K562 (cell line): Measurements from ENCODE around the gene IRF6. TPM values are rescaled to one million over a fixed set of nuclear protein-coding genes. Genes with fewer than 3 reads are reported as not detected.

Experiments
- ARID1B ChIP-seq: fragments of 450-650 bp; IDR thresholded peaks from 2 replicates; pipeline ENCODE4 v1.6.1; 2016; ENCODE audit warnings: antibody characterized with exemption, mild to moderate bottlenecking, inconsistent platforms
- ATF4 ChIP-seq: fragments of 450-650 bp; formaldehyde crosslinking; IDR thresholded peaks from 2 replicates; pipeline ENCODE4 v1.4.0; 2022; ENCODE audit warnings: mild to moderate bottlenecking, moderate library complexity
- CBX5 ChIP-seq: IDR thresholded peaks from 2 replicates; pipeline ENCODE4 v1.6.1; 2014; ENCODE audit warnings: low read depth, borderline replicate concordance
- CREB1 ChIP-seq, 2 experiments: sonication (generic) in 1 of 2; formaldehyde crosslinking in 1 of 2; IDR thresholded peaks; 2 replicates each; pipeline versions ENCODE4 v1.6.1 to v1.8.0; 2012 to 2022; ENCODE audit warnings: inconsistent platforms in 1 of 2, mild to moderate bottlenecking in 1 of 2, missing genetic modification reagents in 1 of 2, moderate library complexity in 1 of 2
- ID3 ChIP-seq, 2 experiments: fragments of 250-450 bp in 1 of 2; fragments of 450-650 bp in 1 of 2; sonication (Bioruptor Pico) in 1 of 2; IDR thresholded peaks; 2 replicates each; pipeline versions ENCODE4 v1.6.1 to v1.8.0; 2016 to 2021; ENCODE audit warnings: mild to moderate bottlenecking in 2 of 2, moderate library complexity in 2 of 2, missing compliant biosample characterization in 1 of 2, missing genetic modification characterization in 1 of 2
- KDM1A ChIP-seq, 2 experiments: fragments of 450-650 bp; IDR thresholded peaks; 2 replicates each; pipeline ENCODE4 v1.6.1; 2016; ENCODE audit warnings: mild to moderate bottlenecking in 2 of 2
- MAX ChIP-seq: sonication (generic); formaldehyde crosslinking; IDR thresholded peaks from 2 replicates; pipeline ENCODE4 v1.9.0; 2022; ENCODE audit warnings: mild to moderate bottlenecking, missing genetic modification reagents
- MNT ChIP-seq, 2 experiments: fragments of 450-650 bp; conservative IDR thresholded peaks; 2 replicates each; pipeline ENCODE4 v1.6.1; 2017; ENCODE audit warnings: mild to moderate bottlenecking in 2 of 2, moderate library complexity in 2 of 2
- PHF8 ChIP-seq: fragments of 200-600 bp; sonication (generic); IDR thresholded peaks from 2 replicates; pipeline ENCODE4 v1.6.1; 2012; ENCODE audit warnings: mixed run types, mild to moderate bottlenecking, inconsistent platforms, low read length, moderate library complexity, borderline replicate concordance
- POLR2B ChIP-seq: fragments of 450-650 bp; IDR thresholded peaks from 2 replicates; pipeline ENCODE4 v1.6.1; 2018; ENCODE audit warnings: low read depth; ENCODE audit not compliant: partially characterized antibody
- PREB ChIP-seq: sonication (generic); formaldehyde crosslinking; IDR thresholded peaks from 2 replicates; pipeline ENCODE4 v1.8.1; 2023; ENCODE audit warnings: mild to moderate bottlenecking, missing genetic modification reagents
- PTTG1 ChIP-seq: fragments of 450-650 bp; IDR thresholded peaks from 2 replicates; pipeline ENCODE4 v1.6.1; 2016; ENCODE audit warnings: low read depth, mild to moderate bottlenecking, missing genetic modification characterization, missing compliant biosample characterization
- RBM17 ChIP-seq: fragments of 200-400 bp; formaldehyde crosslinking; IDR thresholded peaks from 2 replicates; pipeline ENCODE4 v1.6.1; 2017; ENCODE audit warnings: low read depth, mild to moderate bottlenecking, low read length, borderline replicate concordance
- RNF2 ChIP-seq: sonication (generic); IDR thresholded peaks from 2 replicates; pipeline ENCODE4 v1.6.1; 2016
- TAF1 ChIP-seq: IDR thresholded peaks from 2 replicates; pipeline ENCODE4 v1.6.1; 2011; ENCODE audit warnings: mild to moderate bottlenecking, low read length, moderate library complexity; ENCODE audit not compliant: insufficient read depth, control insufficient read depth, severe bottlenecking; ENCODE audit errors: extremely low read depth
- TEAD1 ChIP-seq, 2 experiments: fragments of 450-650 bp in 1 of 2; sonication (generic) in 1 of 2; formaldehyde crosslinking; IDR thresholded peaks; 2 replicates each; pipeline versions ENCODE4 v1.4.0 to v1.8.0; 2020 to 2022; ENCODE audit warnings: mild to moderate bottlenecking in 2 of 2, missing genetic modification reagents in 1 of 2
- UBTF ChIP-seq, 2 experiments: IDR thresholded peaks; 2 replicates each; pipeline ENCODE4 v1.6.1; 2012; ENCODE audit warnings: improper control_type of control experiment in 2 of 2, low read depth in 2 of 2, low read length in 2 of 2, borderline replicate concordance in 1 of 2
- polyA plus RNA-seq, 8 experiments: library from polyadenylated mRNA; depleted of rRNA in 4 of 8; stranded (reverse) in 5 of 8; unstranded in 3 of 8; fragments of >200 nt; fragmentation: Nextera tagmentation in 2 of 8; fragmentation: Illumina TruSeq in 1 of 8; extraction: Ambion mirVana in 2 of 8; extraction: Trizol in 1 of 8; gene quantifications; 2 replicates each; pipeline versions ENCODE4 v1.2.1 to v1.2.3, GENCODE V29; 2011 to 2014; ENCODE audit warnings: inconsistent platforms in 1 of 8, missing spikeins in 1 of 8
- total RNA-seq, 7 experiments: library from RNA; depleted of rRNA in 6 of 7; stranded (reverse); fragments of >200 nt in 6 of 7; fragmentation: Illumina TruSeq in 2 of 7; extraction: Trizol in 2 of 7; gene quantifications; 2 replicates each; pipeline versions ENCODE4 v1.2.1 to v1.2.3, GENCODE V29; 2011 to 2021; ENCODE audit warnings: low replicate concordance in 1 of 7

IRF6 gene
- total and polyA plus RNA-seq, 9 of the 15 experiments (the other 6 are each of a cell fraction or from before 2014, with no cell fraction given): 0.03 to 0.65 (median 0.17) TPM

- TF ChIP-seq MAX (CRISPR knock-in tag) (peak; percentile 31; the same call in 1 of the 2 replicates), UBTF (IDR thresholded peaks at IDR 0.05; ENCODE audit: borderline replicate concordance in 1 of 2, low read depth in 2 of 2, low read length in 2 of 2) (peak in 1 of 2 experiments; percentile 69; a peak in 1 of 4 replicates), ARID1B (peak; percentile 25; the same call in 1 of the 2 replicates), ID3 (CRISPR knock-in tag; IDR thresholded peaks at IDR 0.05) (no peak), ID3 (tag; IDR thresholded peaks at IDR 0.05) (peak; percentile 69; the same call in 1 of the 2 replicates), MNT (conservative IDR thresholded peaks at IDR 0.05) (0 out of 4 replicates have a peak, but pooled peaks of 1 of the 2 experiments have one; percentile 32), RNF2 (0 out of 2 replicates have a peak, but pooled peaks have one; percentile 0), RBM17 (no peak), TAF1 (peak; percentile 42), CREB1 (IDR thresholded peaks at IDR 0.05) (peak; percentile 65), CREB1 (CRISPR knock-in tag; IDR thresholded peaks at IDR 0.05) (no peak), PHF8 (peak; percentile 78; the same call in 1 of the 2 replicates), ATF4 (CRISPR knock-in tag) (peak; percentile 51; the same call in 1 of the 2 replicates), PTTG1 (tag) (no peak), POLR2B (peak; percentile 66), PREB (CRISPR knock-in tag) (0 out of 2 replicates have a peak, but pooled peaks have one; percentile 44), TEAD1 (CRISPR knock-in tag; IDR thresholded peaks at IDR 0.05) (0 out of 4 replicates have a peak, but pooled peaks of 1 of the 2 experiments have one; percentile 25), KDM1A (IDR thresholded peaks at IDR 0.05) (0 out of 4 replicates have a peak, but pooled peaks of 1 of the 2 experiments have one; percentile 33), CBX5 (no peak)
These were observed at the start of gene IRF6 (continued) for GRCh38 chr1:209805875-209806760.
